22Rv1 (cell line): ENCODE data around the gene BPIFB3.

Source experiments
- H3K27ac ChIP-seq: fragments of 450-650 bp; 2 replicates; pipeline ENCODE4 v1.5.1; 2017
- CTCF ChIP-seq: fragments of 450-650 bp; IDR thresholded peaks from 2 replicates; pipeline ENCODE4 v1.5.1; 2017; ENCODE audit warnings: mild to moderate bottlenecking
- ZFX ChIP-seq: fragments of 450-650 bp; IDR thresholded peaks from 2 replicates; pipeline ENCODE4 v1.6.1; 2017; ENCODE audit warnings: antibody characterized with exemption, borderline replicate concordance

Gene BPIFB3

GRCh38 chr20:33012327-33013189, 41.1 kb upstream of the BPIFB3 start:
- TF ChIP-seq CTCF (no peak), ZFX (no peak)
- H3K27ac ChIP-seq: no peak overlapping the region

DNA sequence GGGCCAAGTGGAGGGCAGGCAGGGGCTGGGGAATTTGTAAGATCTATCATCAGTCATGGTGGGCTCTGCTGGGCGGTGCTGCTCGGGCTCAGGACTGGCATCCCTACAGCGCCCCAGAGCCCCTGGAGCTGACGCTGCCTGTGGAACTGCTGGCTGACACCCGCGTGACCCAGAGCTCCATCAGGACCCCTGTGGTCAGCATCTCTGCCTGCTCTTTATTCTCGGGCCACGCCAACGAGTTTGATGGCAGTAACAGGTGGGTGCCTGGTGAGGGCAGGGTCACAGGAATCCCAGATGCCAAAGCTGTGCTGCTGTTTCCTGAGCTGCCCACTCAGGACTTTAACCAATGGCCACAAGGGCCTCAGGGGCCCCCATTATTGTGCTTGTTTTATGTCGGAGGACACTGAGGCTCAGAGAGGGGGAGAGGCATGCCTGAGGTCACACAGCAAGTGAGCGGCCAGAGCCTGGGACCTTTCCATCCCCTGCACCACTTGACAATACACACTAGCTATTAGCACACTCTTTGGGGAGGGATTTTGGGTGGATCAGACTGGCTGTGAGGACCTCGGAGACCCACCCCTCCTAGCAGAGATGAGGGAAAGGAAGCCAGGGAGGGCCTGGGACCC, 39.9 kb upstream of the BPIFB3 start:
- no peak overlapping the region for H3K27ac ChIP-seq
- TF ChIP-seq CTCF: no peak
- no peak for TF ChIP-seq ZFX

- no peak overlapping the region for H3K27ac ChIP-seq
- TF ChIP-seq CTCF (no peak), ZFX (no peak)
These were observed 39.2 kb upstream of the BPIFB3 start for GRCh38 chr20:33014336-33015113.

DNA sequence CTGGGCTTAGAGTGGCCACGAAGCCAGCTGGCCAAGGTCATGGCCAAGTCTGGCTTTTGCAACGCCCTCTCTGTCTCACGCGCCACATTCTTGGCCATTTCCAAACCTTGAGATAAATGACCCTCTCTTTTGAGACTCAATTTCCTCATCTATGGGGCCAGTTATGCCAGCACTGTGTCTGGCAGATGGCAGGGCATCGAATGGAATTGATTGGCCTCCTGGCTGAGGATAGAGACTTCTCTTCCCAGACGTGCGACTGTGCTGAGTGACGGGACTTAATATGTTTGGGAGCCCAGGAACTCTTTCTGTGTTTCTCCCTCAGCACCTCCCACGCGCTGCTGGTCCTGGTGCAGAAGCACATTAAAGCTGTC, 38.6 kb upstream of the BPIFB3 start:
- no peak overlapping the region for H3K27ac ChIP-seq
- TF ChIP-seq CTCF (no peak), ZFX (no peak)

DNA sequence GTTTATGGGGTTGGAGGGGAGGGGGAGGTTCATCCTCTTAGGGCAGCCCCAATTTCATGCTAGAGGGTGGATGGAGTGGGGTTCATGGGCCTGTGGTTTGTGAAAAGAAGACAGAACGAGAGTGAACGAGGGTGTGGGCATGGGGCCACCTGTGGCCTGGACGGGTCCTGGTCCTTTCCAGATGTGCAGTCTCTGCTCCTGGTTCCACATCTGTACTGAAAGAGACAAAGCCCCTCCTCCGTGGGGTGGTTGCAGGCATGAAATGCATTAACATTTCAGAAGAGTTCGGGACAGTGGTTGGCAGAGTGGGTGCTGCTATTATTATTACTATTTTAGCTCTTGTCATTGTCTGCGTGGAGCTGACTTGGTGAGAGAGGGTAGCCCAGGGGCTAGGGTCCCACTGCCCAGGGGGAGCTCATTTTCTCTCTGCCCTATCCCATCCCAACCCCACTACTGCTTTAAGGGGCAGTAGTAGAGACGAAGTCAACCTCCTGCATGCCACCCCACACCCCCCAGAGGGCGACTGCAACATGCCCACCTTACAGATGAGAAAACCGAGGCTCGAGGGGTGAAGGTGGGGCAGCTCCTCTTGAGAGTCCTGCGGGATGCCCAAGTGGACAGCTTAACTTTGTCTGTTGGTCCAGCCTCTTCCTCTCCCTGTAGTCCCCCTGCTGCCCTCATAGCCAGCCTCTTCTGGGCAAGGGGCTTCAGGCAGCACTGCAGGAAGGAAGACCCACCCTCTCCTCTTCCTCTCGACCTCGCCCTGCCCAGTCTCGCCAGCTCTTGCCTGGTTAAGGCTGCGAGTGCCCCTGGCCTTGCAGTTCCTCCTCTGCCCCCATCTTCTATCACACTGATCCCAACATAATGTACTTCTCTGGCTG, 37.8 kb upstream of the BPIFB3 start:
- TF ChIP-seq CTCF (no peak), ZFX (no peak)
- no peak overlapping the region for H3K27ac ChIP-seq

GRCh38 chr20:33016581-33017109, 37.1 kb upstream of the BPIFB3 start:
- no peak for TF ChIP-seq ZFX
- no peak for TF ChIP-seq CTCF
- H3K27ac ChIP-seq: no peak overlapping the region
